ENCODE measurements around the gene DIP2A. TPM values are rescaled to one million over a fixed set of nuclear protein-coding genes. Genes with fewer than 3 reads are reported as not detected.

The DIP2A gene
- total and polyA plus RNA-seq, 2 experiments from 2014 or later, result 18.5 to 36.3 TPM

DNA sequence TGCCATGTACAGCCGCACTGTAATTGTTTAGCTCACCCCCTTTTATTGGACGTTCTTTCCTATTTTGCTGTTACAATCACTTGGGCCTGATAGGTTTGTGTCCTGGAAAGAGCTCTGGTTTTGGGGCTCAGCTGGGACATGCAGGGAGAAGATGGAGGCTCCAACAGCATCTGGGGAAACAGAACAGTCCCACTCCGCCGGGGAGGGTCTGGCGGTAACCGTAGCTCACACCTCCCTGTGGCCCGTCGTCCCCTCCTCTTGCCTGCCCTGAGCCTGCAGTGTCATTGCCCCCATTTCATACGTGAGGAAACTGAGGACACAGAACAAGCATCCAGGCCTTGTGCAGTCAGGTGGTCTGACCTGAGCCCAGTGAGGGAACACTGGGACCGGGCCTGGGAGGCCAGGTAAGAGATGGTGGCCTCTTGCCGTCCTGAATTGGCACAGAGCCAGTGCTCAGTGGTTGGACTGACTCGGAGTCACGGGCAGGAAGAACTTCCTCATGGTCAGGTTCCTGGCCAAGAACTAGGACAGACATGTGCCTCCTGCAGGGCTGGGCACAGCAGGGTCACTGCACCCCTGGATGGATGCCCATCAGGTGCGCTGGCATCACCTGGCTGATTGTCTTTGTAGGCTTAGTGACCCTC is 104.4 kb downstream of the DIP2A start:
- no peak overlapping the region for H3K4me3 Mint-ChIP-seq
- Histone ChIP-seq H3F3A (replicated peaks; ENCODE audit: low read depth) (no peaks in the 10 kb centered on the region), H2AFZ (no peak overlapping the region), H3K27me3 (ENCODE audit: insufficient read depth) (no peaks in the 10 kb centered on the region), H3K27ac (ENCODE audit: low read depth) (no peak overlapping the region), H3K9me2 (ENCODE audit: insufficient read depth) (no peaks in the 10 kb centered on the region), H3K4me1 (ENCODE audit: insufficient read depth) (no peaks in the 10 kb centered on the region), H3K4me2 (no peak overlapping the region), H3K79me2 (replicated peaks; ENCODE audit: insufficient read depth) (no peaks in the 10 kb centered on the region), H3K36me3 (ENCODE audit: insufficient read depth) (no peaks in the 10 kb centered on the region; the same call in 1 of the 2 replicates), H4K20me1 (replicated peaks; ENCODE audit: insufficient read depth) (no peaks in the 10 kb centered on the region; the same call in 1 of the 2 replicates), H3K4me3 (no peak overlapping the region)
- no peaks in the 10 kb centered on the region; the same call in 2 of the 3 replicates for H3K4me1 Mint-ChIP-seq
- no peak for TF ChIP-seq ZNF331 (CRISPR knock-in tag; IDR thresholded peaks at IDR 0.05; ENCODE audit: low read depth)
- TF ChIP-seq REST (IDR thresholded peaks at IDR 0.05; ENCODE audit: unreplicated experiment), result no peak
- no peak for TF ChIP-seq EZH2phosphoT487 (IDR thresholded peaks at IDR 0.05; ENCODE audit: unreplicated experiment)
- no peak overlapping the region for H3K27ac Mint-ChIP-seq
- no peak for DNase-seq (ENCODE audit: low spot score)
- peaks cover 7% of the 10 kb centered on the region for H3K27me3 Mint-ChIP-seq (ENCODE audit: insufficient read depth, low read depth, poor library complexity)
- H3K9me3 Mint-ChIP-seq, result no peaks in the 10 kb centered on the region
- ATAC-seq, result no peak
- peaks cover 24% of the 10 kb centered on the region for H3K36me3 Mint-ChIP-seq (ENCODE audit: low read depth)

GRCh38 chr21:46564391-46564790 is 105.7 kb downstream of the DIP2A start:
- no peaks in the 10 kb centered on the region for H3F3A ChIP-seq (replicated peaks; ENCODE audit: low read depth)
- no peak for ATAC-seq
- no peaks in the 10 kb centered on the region; the same call in 1 of the 2 replicates for H3K36me3 ChIP-seq (ENCODE audit: insufficient read depth)
- TF ChIP-seq REST (IDR thresholded peaks at IDR 0.05; ENCODE audit: unreplicated experiment) (no peak), ZNF331 (CRISPR knock-in tag; IDR thresholded peaks at IDR 0.05; ENCODE audit: low read depth) (no peak), CREB1 (CRISPR knock-in tag; IDR thresholded peaks at IDR 0.05; ENCODE audit: low read depth) (no peak), EZH2phosphoT487 (IDR thresholded peaks at IDR 0.05; ENCODE audit: unreplicated experiment) (no peak), JUNB (IDR thresholded peaks at IDR 0.05; ENCODE audit: unreplicated experiment) (no peak), NANOG (IDR thresholded peaks at IDR 0.05; ENCODE audit: borderline replicate concordance) (no peak)
- TF ChIP-seq, protein P1, sequence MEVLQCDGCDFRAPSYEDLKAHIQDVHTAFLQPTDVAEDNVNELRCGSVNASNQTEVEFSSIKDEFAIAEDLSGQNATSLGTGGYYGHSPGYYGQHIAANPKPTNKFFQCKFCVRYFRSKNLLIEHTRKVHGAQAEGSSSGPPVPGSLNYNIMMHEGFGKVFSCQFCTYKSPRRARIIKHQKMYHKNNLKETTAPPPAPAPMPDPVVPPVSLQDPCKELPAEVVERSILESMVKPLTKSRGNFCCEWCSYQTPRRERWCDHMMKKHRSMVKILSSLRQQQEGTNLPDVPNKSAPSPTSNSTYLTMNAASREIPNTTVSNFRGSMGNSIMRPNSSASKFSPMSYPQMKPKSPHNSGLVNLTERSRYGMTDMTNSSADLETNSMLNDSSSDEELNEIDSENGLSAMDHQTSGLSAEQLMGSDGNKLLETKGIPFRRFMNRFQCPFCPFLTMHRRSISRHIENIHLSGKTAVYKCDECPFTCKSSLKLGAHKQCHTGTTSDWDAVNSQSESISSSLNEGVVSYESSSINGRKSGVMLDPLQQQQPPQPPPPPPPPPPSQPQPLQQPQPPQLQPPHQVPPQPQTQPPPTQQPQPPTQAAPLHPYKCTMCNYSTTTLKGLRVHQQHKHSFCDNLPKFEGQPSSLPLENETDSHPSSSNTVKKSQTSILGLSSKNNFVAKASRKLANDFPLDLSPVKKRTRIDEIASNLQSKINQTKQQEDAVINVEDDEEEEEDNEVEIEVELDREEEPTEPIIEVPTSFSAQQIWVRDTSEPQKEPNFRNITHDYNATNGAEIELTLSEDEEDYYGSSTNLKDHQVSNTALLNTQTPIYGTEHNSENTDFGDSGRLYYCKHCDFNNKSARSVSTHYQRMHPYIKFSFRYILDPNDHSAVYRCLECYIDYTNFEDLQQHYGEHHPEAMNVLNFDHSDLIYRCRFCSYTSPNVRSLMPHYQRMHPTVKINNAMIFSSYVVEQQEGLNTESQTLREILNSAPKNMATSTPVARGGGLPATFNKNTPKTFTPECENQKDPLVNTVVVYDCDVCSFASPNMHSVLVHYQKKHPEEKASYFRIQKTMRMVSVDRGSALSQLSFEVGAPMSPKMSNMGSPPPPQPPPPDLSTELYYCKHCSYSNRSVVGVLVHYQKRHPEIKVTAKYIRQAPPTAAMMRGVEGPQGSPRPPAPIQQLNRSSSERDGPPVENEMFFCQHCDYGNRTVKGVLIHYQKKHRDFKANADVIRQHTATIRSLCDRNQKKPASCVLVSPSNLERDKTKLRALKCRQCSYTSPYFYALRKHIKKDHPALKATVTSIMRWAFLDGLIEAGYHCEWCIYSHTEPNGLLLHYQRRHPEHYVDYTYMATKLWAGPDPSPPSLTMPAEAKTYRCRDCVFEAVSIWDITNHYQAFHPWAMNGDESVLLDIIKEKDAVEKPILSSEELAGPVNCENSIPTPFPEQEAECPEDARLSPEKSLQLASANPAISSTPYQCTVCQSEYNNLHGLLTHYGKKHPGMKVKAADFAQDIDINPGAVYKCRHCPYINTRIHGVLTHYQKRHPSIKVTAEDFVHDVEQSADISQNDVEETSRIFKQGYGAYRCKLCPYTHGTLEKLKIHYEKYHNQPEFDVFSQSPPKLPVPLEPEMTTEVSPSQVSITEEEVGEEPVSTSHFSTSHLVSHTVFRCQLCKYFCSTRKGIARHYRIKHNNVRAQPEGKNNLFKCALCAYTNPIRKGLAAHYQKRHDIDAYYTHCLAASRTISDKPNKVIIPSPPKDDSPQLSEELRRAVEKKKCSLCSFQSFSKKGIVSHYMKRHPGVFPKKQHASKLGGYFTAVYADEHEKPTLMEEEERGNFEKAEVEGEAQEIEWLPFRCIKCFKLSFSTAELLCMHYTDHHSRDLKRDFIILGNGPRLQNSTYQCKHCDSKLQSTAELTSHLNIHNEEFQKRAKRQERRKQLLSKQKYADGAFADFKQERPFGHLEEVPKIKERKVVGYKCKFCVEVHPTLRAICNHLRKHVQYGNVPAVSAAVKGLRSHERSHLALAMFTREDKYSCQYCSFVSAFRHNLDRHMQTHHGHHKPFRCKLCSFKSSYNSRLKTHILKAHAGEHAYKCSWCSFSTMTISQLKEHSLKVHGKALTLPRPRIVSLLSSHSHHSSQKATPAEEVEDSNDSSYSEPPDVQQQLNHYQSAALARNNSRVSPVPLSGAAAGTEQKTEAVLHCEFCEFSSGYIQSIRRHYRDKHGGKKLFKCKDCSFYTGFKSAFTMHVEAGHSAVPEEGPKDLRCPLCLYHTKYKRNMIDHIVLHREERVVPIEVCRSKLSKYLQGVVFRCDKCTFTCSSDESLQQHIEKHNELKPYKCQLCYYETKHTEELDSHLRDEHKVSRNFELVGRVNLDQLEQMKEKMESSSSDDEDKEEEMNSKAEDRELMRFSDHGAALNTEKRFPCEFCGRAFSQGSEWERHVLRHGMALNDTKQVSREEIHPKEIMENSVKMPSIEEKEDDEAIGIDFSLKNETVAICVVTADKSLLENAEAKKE (CRISPR knock-in tag; IDR thresholded peaks at IDR 0.05), result no peak

More at GRCh38 chr21:46564391-46564790, 105.7 kb downstream of the DIP2A start:
- no peak overlapping the region for H3K27ac ChIP-seq (ENCODE audit: low read depth)
- H3K4me1 Mint-ChIP-seq, result no peaks in the 10 kb centered on the region
- no peak overlapping the region for H3K27ac Mint-ChIP-seq
- no peaks in the 10 kb centered on the region for H3K9me3 Mint-ChIP-seq
- peaks cover 26% of the 10 kb centered on the region for H3K36me3 Mint-ChIP-seq (ENCODE audit: low read depth)
- no peak for DNase-seq (ENCODE audit: low spot score)
- H3K4me3 Mint-ChIP-seq, result no peak overlapping the region
- no peaks in the 10 kb centered on the region for H3K79me2 ChIP-seq (replicated peaks; ENCODE audit: insufficient read depth)
- H3K4me3 ChIP-seq, result no peak overlapping the region
- H3K27me3 Mint-ChIP-seq (ENCODE audit: insufficient read depth, low read depth, poor library complexity), result peaks cover 7% of the 10 kb centered on the region
- no peaks in the 10 kb centered on the region for H3K4me1 ChIP-seq (ENCODE audit: insufficient read depth)
- no peak overlapping the region for H2AFZ ChIP-seq
- no peaks in the 10 kb centered on the region; the same call in 1 of the 2 replicates for H4K20me1 ChIP-seq (replicated peaks; ENCODE audit: insufficient read depth)
- H3K27me3 ChIP-seq (ENCODE audit: insufficient read depth), result no peaks in the 10 kb centered on the region
- H3K9me2 ChIP-seq (ENCODE audit: insufficient read depth), result no peaks in the 10 kb centered on the region
- no peak overlapping the region for H3K4me2 ChIP-seq

All from GM23338 (cell line).